ENCODE results near the gene CCDC6. TPM values are rescaled to one million over a fixed set of nuclear protein-coding genes. Genes with fewer than 3 reads are reported as not detected.
"Not testable (repeated sequence)": the region's sequence is repeated elsewhere in the genome, so short reads cannot be mapped to it uniquely, and the experiment has no call there.

CCDC6 gene
- total RNA-seq, 1 experiment from 2014 or later = 21.1 TPM

DNA sequence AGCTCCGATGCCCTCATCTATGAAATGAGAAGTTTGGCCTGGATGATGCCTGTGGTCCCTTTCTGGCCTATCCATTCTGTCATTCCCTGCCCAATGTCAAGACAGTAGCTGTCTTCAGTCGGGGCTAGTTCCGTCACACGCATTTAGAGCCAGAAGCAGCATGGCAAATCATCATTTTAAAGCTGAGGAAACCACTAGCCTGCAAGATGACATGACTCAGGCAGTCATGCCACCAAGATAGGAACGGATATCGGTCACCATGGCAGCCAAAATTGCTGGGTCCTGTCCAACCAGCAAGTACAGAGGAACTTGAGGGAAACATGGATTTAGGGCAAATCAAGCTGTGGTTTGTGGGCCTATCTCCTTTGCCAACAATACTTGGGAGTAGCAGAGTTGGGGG, 88.6 kb downstream of the CCDC6 start:
- no peaks in the 10 kb centered on the region for H3K27me3 ChIP-seq
- H3K4me3 ChIP-seq = no peak overlapping the region
- no peak for DNase-seq
- H3K36me3 ChIP-seq = peaks cover 5% of the 10 kb centered on the region; the same call in 1 of the 2 replicates
- H3K9me3 ChIP-seq = no peaks in the 10 kb centered on the region

GRCh38 chr10:59814878-59815277, 91.5 kb downstream of the CCDC6 start:
- no peak overlapping the region for H3K4me3 ChIP-seq
- H3K27me3 ChIP-seq = no peaks in the 10 kb centered on the region
- H3K9me3 ChIP-seq = no peaks in the 10 kb centered on the region
- peaks cover 21% of the 10 kb centered on the region for H3K36me3 ChIP-seq
- DNase-seq = no peak

DNA sequence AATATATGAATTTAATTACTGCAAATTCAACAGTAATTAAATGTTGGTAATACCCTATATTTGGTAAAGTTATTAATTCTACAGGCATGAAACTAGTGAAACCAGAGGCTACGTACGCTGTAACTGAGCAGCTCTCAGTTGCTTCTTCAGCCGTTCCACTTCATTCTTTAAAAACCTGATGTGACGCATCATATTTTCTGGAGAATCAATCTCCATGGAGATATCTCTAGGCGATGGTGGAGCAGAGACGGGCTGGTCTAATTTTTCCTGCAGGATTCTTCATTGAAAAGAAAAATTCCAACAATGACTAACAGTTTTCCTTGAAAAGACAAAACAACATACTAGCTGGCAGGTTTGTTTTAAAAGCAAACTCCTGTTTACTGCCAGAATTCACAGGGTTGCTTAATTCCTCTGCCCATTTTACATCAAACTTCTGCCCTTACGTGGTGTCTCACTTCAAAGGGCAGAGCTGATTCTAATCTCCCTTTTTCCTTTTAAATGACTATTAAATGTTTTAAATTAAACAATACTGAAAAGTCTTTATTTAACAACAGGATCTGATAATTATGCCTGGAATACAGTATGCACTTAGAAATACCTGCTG, 93.7 kb downstream of the CCDC6 start:
- H3K4me3 ChIP-seq = no peak overlapping the region
- no peak for DNase-seq
- H3K27me3 ChIP-seq = no peaks in the 10 kb centered on the region
- no peaks in the 10 kb centered on the region for H3K9me3 ChIP-seq
- peaks cover 31% of the 10 kb centered on the region for H3K36me3 ChIP-seq

DNA sequence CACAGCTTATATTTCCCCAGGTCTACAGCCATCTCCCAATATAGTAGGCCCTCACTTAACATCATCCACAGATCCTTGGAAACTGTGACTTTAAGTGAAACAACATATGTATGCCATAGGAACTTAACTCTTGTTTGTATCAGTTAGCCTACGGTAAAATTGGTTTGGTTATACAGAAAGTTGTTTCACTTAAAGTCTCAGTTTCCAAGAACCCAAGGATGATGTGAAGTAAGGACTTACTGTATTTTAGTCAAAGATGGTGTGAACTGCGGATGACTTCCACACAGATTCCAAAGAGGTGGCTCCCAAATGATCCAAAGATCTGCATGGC, 96.7 kb downstream of the CCDC6 start:
- Histone ChIP-seq H3K36me3 (peaks cover 43% of the 10 kb centered on the region), H3K27me3 (no peaks in the 10 kb centered on the region), H3K4me3 (no peak overlapping the region), H3K9me3 (no peaks in the 10 kb centered on the region)
- DNase-seq = no peak

- peak; percentile 48 for DNase-seq
- no peak overlapping the region for H3K4me3 ChIP-seq
These were observed 97.3 kb downstream of the CCDC6 start for GRCh38 chr10:59808896-59809643.

GRCh38 chr10:59807629-59808620, 98.4 kb downstream of the CCDC6 start:
- H3K9me3 ChIP-seq = no peaks in the 10 kb centered on the region
- no peaks in the 10 kb centered on the region for H3K27me3 ChIP-seq
- DNase-seq = no peak
- peaks cover 49% of the 10 kb centered on the region for H3K36me3 ChIP-seq
- H3K4me3 ChIP-seq = no peak overlapping the region

More at GRCh38 chr10:59808896-59809643, 97.3 kb downstream of the CCDC6 start:
- peaks cover 46% of the 10 kb centered on the region for H3K36me3 ChIP-seq
- no peaks in the 10 kb centered on the region for H3K9me3 ChIP-seq
- H3K27me3 ChIP-seq = no peaks in the 10 kb centered on the region

- Histone ChIP-seq H3K9me3 (no peaks in the 10 kb centered on the region), H3K4me3 (no peak overlapping the region), H3K36me3 (peaks cover 46% of the 10 kb centered on the region), H3K27me3 (no peaks in the 10 kb centered on the region)
- DNase-seq = no peak
These were observed 101.3 kb downstream of the CCDC6 start for GRCh38 chr10:59805014-59805413.

DNA sequence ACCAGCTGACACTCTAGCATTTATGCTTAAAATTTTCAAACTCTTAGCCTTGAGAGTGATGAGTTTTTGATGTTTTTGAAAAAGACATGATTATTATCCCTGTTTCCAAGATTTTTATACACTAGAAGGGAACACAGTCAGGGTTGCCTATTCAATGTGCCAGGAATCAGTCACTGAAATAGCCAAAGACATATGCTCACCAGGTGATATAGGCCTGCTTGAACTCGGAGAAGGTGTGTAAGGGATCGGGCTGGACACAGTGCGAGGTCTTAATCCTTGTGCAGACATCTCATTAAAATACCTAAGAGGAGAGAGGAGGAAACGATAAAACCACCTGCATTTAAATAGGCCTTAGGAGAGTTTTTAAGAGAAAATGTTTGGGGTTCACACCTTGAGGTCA, 102.1 kb downstream of the CCDC6 start:
- peaks cover 45% of the 10 kb centered on the region for H3K36me3 ChIP-seq
- no peaks in the 10 kb centered on the region for H3K9me3 ChIP-seq
- H3K27me3 ChIP-seq = no peaks in the 10 kb centered on the region
- DNase-seq = no peak
- H3K4me3 ChIP-seq = no peak overlapping the region

- no peak for DNase-seq
- Histone ChIP-seq H3K27me3 (no peaks in the 10 kb centered on the region), H3K36me3 (peaks cover 44% of the 10 kb centered on the region), H3K4me3 (no peak overlapping the region), H3K9me3 (no peaks in the 10 kb centered on the region)
These were observed 102.6 kb downstream of the CCDC6 start for GRCh38 chr10:59803714-59804113.

- Histone ChIP-seq H3K4me3 (no peak overlapping the region), H3K27me3 (no peaks in the 10 kb centered on the region), H3K36me3 (peaks cover 47% of the 10 kb centered on the region)
These were observed 105.2 kb downstream of the CCDC6 start for GRCh38 chr10:59801171-59801570.

DNA sequence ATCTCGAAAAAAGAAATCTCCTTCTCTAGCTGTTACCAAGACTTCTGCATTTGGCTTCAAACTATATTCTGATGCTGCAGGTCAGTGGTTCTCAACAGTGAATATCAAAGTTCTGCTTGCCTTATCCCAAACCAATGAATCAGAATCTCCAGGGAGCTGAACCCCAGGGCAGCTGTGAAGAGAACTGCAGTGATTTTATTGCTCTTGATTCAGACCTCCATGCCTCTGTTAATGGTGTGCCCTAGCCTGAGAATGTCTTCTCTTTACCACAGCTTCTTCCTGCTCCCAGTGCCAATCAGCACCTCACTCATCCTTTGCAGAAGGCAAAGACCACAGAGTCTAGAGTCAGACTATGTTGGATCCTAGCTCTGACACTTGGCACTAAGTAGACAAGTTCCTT, 106.9 kb downstream of the CCDC6 start:
- Histone ChIP-seq H3K27me3 (no peaks in the 10 kb centered on the region), H3K4me3 (no peak overlapping the region), H3K9me3 (no peaks in the 10 kb centered on the region), H3K36me3 (peaks cover 43% of the 10 kb centered on the region)
- DNase-seq = no peak

More at GRCh38 chr10:59801171-59801570, 105.2 kb downstream of the CCDC6 start:
- H3K9me3 ChIP-seq = no peaks in the 10 kb centered on the region
- DNase-seq = no peak

- peaks cover 40% of the 10 kb centered on the region for H3K36me3 ChIP-seq
- no peaks in the 10 kb centered on the region for H3K9me3 ChIP-seq
- no peak for DNase-seq
- H3K4me3 ChIP-seq = no peak overlapping the region
- no peaks in the 10 kb centered on the region for H3K27me3 ChIP-seq
These were observed 112.4 kb downstream of the CCDC6 start for GRCh38 chr10:59793919-59794318.

DNA sequence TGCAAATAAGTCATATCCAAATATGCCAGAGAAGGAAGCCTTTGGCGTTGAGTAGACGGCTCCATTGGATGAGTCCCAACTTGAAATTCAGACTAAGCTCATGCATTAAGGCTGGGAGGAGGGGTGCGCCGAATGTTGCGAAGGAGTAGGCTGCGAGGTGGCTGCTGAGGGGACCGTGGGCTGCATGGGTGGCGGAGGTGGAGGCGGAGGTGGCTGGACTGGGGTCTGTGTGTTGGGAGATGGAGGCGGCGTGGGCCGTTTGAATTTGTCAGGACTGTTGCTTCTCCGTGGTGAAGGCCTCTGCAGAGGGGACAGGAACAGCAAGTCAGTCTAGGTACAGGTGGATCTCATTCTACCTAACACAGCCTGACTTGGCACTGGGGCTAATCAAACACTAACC, 113.5 kb downstream of the CCDC6 start:
- Histone ChIP-seq H3K4me3 (no peak overlapping the region), H3K9me3 (no peaks in the 10 kb centered on the region), H3K27me3 (no peaks in the 10 kb centered on the region), H3K36me3 (peaks cover 35% of the 10 kb centered on the region)
- no peak for DNase-seq

- no peaks in the 10 kb centered on the region for H3K9me3 ChIP-seq
- DNase-seq = no peak
- H3K4me3 ChIP-seq = no peak overlapping the region
- no peaks in the 10 kb centered on the region for H3K27me3 ChIP-seq
- H3K36me3 ChIP-seq = peaks cover 30% of the 10 kb centered on the region
These were observed 114.8 kb downstream of the CCDC6 start for GRCh38 chr10:59791601-59792000.

DNA sequence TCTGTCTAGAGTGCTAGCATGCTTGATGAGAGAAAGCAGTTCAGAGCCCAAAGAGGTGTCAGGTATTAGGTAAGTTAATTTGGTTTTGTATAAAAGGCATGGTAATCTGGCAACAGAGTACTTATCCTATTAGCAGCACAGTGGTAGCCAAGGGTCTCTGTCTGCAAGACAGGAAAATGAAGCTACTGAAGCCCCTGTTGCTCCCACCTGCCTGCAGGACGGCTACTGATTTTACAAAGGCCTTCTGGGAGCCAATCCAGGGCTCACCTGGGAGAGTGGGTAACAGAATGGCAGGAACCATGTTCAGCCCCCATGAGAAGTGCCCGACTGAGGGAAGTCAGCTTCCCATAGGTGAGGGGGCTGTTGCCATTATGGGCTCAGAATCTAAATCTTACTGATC, 116.3 kb downstream of the CCDC6 start:
- DNase-seq, H3K4me3 ChIP-seq, H3K27me3 ChIP-seq, H3K9me3 ChIP-seq: not testable (repeated sequence)
- peaks cover 22% of the 10 kb centered on the region for H3K36me3 ChIP-seq

DNA sequence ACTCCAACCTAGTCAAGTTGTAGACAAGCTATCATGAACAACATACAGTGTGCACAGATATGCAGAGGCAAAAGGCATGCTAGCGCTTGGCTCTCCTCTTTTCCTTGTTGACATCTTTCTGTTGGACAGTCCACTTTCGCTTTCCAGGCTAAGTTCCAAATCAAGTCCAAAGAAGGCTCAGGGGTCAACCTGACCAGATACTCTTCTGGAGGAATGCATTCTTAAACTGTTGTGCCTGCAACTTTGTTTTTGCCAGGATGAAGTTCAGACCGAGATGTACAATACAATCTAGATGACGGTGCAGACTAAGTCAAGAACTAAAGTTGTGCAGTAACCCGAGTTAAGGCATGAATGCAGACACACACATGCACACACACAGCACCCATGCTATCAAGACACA, 117.4 kb downstream of the CCDC6 start:
- not testable (repeated sequence) for DNase-seq, H3K27me3 ChIP-seq, H3K9me3 ChIP-seq, H3K4me3 ChIP-seq
- peaks cover 22% of the 10 kb centered on the region for H3K36me3 ChIP-seq

DNA sequence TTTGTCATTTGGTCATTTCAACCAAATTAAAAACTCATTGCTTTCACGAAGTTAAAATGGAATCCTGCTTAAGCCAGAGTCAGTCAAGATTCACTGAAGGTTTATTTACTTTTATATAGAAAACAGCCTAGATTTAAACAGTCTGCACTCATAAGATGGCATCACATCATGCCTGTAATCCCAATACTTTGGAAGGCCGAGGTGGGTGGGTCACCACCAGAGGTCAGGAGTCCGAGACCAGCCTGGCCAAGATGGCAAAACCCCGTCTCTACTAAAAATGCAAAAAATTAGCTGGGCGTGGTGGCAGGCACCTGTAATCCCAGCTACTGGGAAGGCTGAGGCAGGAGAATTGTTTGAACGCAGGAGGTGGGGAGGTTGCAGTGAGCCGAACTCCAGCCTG, 119.3 kb downstream of the CCDC6 start:
- H3K27me3 ChIP-seq, DNase-seq, H3K4me3 ChIP-seq, H3K36me3 ChIP-seq, H3K9me3 ChIP-seq: not testable (repeated sequence)

Data from MG63 (cell line).